Suprapubic skin (tissue), 4 donors: ENCODE results near the gene NUDT9.

Experiments
- EP300 ChIP-seq: sonication (generic); formaldehyde crosslinking; IDR thresholded peaks from one replicate; pipeline ENCODE4 v1.6.1; 2017; ENCODE audit warnings: antibody characterized with exemption
- POLR2A ChIP-seq, 2 donors: fragments of 450-650 bp; IDR thresholded peaks; one replicate each; pipeline ENCODE4 v1.6.1; 2017; ENCODE audit warnings: antibody characterized with exemption in 2 of 2, mild to moderate bottlenecking in 2 of 2, moderate library complexity in 2 of 2
- POLR2AphosphoS5 ChIP-seq, 3 donors: sonication (generic); formaldehyde crosslinking; IDR thresholded peaks; one replicate each; pipeline ENCODE4 v1.6.1; 2017; ENCODE audit warnings: antibody characterized with exemption in 3 of 3
- TF ChIP-seq, protein P1 (sequence below), 2 donors: fragments of 200-600 bp in 1 of 2; fragments of 450-650 bp in 1 of 2; sonication (generic) in 1 of 2; IDR thresholded peaks; one replicate each; pipeline ENCODE4 v1.5.1; 2016 to 2019; ENCODE audit warnings: antibody characterized with exemption in 2 of 2, mild to moderate bottlenecking in 1 of 2, moderate library complexity in 1 of 2

- TF ChIP-seq POLR2A (IDR thresholded peaks at IDR 0.05) (no peak), POLR2AphosphoS5 (IDR thresholded peaks at IDR 0.05) (no peak), EP300 (no peak)
- TF ChIP-seq, protein P1, sequence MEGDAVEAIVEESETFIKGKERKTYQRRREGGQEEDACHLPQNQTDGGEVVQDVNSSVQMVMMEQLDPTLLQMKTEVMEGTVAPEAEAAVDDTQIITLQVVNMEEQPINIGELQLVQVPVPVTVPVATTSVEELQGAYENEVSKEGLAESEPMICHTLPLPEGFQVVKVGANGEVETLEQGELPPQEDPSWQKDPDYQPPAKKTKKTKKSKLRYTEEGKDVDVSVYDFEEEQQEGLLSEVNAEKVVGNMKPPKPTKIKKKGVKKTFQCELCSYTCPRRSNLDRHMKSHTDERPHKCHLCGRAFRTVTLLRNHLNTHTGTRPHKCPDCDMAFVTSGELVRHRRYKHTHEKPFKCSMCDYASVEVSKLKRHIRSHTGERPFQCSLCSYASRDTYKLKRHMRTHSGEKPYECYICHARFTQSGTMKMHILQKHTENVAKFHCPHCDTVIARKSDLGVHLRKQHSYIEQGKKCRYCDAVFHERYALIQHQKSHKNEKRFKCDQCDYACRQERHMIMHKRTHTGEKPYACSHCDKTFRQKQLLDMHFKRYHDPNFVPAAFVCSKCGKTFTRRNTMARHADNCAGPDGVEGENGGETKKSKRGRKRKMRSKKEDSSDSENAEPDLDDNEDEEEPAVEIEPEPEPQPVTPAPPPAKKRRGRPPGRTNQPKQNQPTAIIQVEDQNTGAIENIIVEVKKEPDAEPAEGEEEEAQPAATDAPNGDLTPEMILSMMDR (IDR thresholded peaks at IDR 0.05): no peak
These were observed 83.5 kb downstream of the NUDT9 start for GRCh38 chr4:87505862-87506261.
